ENCODE data around the gene PPP1R12C. TPM values are rescaled to one million over a fixed set of nuclear protein-coding genes. Genes with fewer than 3 reads are reported as not detected.
"Not testable (repeated sequence)": the region's sequence is repeated elsewhere in the genome, so short reads cannot be mapped to it uniquely, and the experiment has no call there.

Gene PPP1R12C
- total RNA-seq, 1 donor from 2014 or later, result 68.7 TPM

GRCh38 chr19:55068950-55069864 lies 48.2 kb downstream of the PPP1R12C start:
- H3K4me3 ChIP-seq (ENCODE audit: low read depth, low read length), result peak overlapping the region; percentile 44
- DNase-seq (ENCODE audit: low read depth), result no peak
- no peak for TF ChIP-seq CTCF (conservative IDR thresholded peaks at IDR 0.05; ENCODE audit: low read depth, low read length)

- DNase-seq (ENCODE audit: low read depth), result no peak
- H3K4me3 ChIP-seq (ENCODE audit: low read depth, low read length), result no peak overlapping the region
- no peak for TF ChIP-seq CTCF (conservative IDR thresholded peaks at IDR 0.05; ENCODE audit: low read depth, low read length)
Observed at GRCh38 chr19:55067869-55068268, 49.6 kb downstream of the PPP1R12C start.

- no peak for DNase-seq (ENCODE audit: low read depth)
- no peak for TF ChIP-seq CTCF (conservative IDR thresholded peaks at IDR 0.05; ENCODE audit: low read depth, low read length)
- H3K4me3 ChIP-seq (ENCODE audit: low read depth, low read length), result no peak overlapping the region
Observed at GRCh38 chr19:55066107-55066709, 51.2 kb downstream of the PPP1R12C start.

- not testable (repeated sequence) for DNase-seq (ENCODE audit: low read depth); H3K4me3 ChIP-seq (ENCODE audit: low read depth, low read length)
Observed at GRCh38 chr19:55065516-55065915, 51.9 kb downstream of the PPP1R12C start.

GRCh38 chr19:55063492-55063843 lies 54.0 kb downstream of the PPP1R12C start:
- peak overlapping the region; percentile 31 for H3K4me3 ChIP-seq (ENCODE audit: low read depth, low read length)
- no peak for DNase-seq (ENCODE audit: low read depth)
- TF ChIP-seq CTCF (conservative IDR thresholded peaks at IDR 0.05; ENCODE audit: low read depth, low read length), result no peak

- peak within 1 kb of the TSS; percentile 94 for H3K4me3 ChIP-seq (ENCODE audit: low read depth, low read length)
- TF ChIP-seq CTCF (conservative IDR thresholded peaks at IDR 0.05; ENCODE audit: low read depth, low read length), result no peak
Observed at GRCh38 chr19:55062735-55063491, 54.5 kb downstream of the PPP1R12C start, which contains the start of gene RDH13. Gene RDH13, minus strand, starts transcription at chr19:55063148. Its CDS starts 116 bp downstream, at chr19:55063032.

GRCh38 chr19:55060287-55060686 lies 57.1 kb downstream of the PPP1R12C start:
- not testable (repeated sequence) for H3K4me3 ChIP-seq (ENCODE audit: low read depth, low read length); DNase-seq (ENCODE audit: low read depth)

More at GRCh38 chr19:55062735-55063491, 54.5 kb downstream of the PPP1R12C start, which contains the start of gene RDH13:
- DNase-seq (ENCODE audit: low read depth), result peak; percentile 49
